NCI-H460 (cell line): ENCODE data around the gene ARHGAP23. TPM values are rescaled to one million over a fixed set of nuclear protein-coding genes. Genes with fewer than 3 reads are reported as not detected.
A peak's percentile ranks its signal among the peaks of the same experiment; 100 is the strongest.

ENCODE experiments used
- DNase-seq: peaks from one replicate; pipeline ENCODE4 v3.0.0-alpha.2; 2016; ENCODE audit warnings: low read depth; ENCODE audit errors: extremely low read depth
- total RNA-seq: library from RNA; depleted of rRNA; stranded (reverse); fragments of >200 nt; shearing (Covaris generic); gene quantifications from 2 replicates; pipeline ENCODE4 v1.2.3, GENCODE V29; 2014

The ARHGAP23 gene
- total RNA-seq, 1 experiment from 2014 or later, result 11.2 TPM

GRCh38 chr17:38439436-38439835 is 11.2 kb downstream of the ARHGAP23 start:
- DNase-seq, result no peak

DNA sequence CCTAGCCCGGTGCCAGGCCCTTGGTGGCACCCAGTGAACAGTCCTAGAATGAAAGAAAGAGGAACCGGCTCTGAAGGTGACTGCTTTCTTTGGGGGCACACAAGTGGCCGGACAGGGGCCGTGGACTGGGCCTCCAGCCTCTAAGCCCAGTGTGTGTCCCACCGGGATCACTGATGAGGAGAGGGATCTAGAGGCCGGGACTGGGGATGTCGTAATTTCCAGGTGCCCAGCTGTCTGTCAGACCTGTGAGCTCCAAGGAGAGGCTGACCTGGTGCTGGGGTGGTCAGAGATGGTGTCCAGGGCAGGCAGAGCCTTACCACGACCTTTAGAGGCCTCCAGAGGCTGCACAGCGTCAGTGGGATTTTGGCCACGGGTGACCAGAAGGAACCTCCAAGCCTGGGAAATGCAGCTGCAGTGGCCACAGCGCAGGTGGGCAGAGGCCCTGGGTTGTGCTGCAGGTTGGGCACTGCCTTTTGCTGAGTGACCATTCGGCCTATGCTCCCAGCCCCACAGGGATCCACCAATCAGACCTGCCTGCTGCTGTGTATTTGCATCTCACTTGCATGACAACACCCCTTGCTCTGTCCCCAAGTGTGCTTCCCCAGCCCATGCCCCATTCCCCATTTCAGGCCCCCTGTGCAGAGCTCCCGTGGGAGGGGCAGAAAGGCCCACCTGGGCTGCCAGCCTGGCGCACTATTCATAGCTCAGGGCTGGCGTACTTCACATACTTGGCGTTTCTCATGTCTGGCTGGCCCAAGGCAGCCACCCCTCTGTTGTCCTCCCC is 12.5 kb downstream of the ARHGAP23 start:
- no peak for DNase-seq

DNA sequence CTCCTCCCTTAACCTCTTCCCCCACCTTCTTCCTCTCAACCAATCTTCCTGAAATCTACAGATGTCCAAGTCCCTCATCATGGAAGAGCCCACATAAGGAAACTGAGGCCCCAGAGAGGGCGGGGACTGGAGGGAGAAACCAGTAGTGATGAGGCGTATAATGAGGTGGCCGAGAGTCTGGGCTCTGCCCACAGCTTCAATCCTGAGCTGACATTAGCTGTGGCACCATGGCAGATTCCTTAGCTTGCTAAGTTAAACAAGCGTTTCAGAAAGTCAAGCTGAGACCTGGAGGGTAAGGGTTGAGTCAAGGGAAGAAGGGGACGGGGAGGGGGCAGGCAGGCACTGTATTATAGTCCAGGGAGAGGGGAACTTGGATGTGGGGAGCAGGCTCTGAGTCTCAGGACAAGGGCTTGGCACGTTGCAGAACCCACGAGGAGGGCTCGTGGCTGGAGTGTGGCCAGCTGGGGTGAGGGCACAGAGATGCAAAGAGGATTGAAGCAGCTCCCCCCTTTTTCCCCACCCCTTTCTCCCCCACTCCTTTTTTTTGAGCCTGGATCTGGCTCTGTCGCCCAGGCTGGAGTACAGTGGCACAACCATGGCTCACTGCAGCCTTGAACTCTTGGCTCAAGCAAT is 13.3 kb downstream of the ARHGAP23 start:
- no peak for DNase-seq

DNA sequence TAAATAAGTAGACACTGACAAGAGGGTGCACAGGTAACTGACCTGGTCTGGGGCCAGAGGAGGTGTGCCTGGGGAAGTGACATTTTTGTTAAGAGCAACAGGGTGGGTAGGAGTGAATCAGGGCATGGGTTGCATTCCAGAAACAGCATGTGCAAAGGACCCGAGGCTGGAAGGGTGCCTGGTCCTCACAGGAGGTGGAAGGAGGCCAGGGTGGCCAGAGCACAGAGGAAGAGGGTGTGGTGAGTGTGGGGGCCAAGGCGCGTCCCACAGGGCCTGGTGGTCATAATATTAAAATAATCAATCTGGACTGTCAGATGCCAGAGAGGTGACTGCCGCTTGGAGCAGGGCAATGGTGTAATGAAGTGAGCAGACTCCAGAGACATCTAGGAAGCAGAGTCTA is 14.3 kb downstream of the ARHGAP23 start:
- no peak for DNase-seq

DNA sequence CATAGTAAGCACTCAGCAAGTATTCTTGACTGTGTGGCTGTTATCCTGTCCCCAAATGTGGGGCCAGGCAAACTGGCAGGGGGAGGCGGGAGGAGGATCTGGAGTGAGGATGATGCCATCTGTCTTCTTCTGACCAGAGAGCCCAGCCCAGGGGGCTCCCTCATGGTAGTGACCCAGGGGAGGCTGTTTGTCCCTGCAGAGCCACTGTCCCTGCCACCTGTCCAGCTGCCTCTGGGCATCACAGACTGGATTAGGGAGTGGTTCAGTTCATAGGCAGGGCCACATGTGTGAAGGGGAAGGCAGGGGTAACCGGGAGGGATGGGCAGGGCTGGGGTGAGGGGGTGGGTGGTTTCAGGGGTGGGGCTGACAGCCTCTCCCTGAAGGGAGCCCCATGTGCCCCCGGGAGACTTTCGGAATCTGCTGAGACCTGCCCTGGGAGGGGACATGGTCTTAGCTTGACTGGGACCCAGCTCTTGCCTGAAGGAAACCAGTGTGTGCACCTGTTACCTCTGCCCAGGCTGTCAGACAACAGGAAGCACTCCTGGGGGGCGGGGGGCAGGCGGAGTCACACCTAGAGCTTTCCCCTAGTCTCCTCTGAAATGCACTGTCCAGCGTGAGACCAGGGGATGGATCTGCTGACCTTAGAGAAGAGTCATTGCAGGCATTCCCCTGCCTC is 15.2 kb downstream of the ARHGAP23 start:
- DNase-seq, result no peak

- peak; percentile 55 for DNase-seq
These were observed 15.9 kb downstream of the ARHGAP23 start for GRCh38 chr17:38444151-38444550.

- DNase-seq, result no peak
These were observed 19.3 kb downstream of the ARHGAP23 start for GRCh38 chr17:38447502-38448085.

- DNase-seq, result no peak
These were observed 20.0 kb downstream of the ARHGAP23 start for GRCh38 chr17:38448208-38448771.

GRCh38 chr17:38449364-38449763 is 21.1 kb downstream of the ARHGAP23 start:
- no peak for DNase-seq

GRCh38 chr17:38450557-38451029 is 22.3 kb downstream of the ARHGAP23 start:
- DNase-seq, result no peak

DNA sequence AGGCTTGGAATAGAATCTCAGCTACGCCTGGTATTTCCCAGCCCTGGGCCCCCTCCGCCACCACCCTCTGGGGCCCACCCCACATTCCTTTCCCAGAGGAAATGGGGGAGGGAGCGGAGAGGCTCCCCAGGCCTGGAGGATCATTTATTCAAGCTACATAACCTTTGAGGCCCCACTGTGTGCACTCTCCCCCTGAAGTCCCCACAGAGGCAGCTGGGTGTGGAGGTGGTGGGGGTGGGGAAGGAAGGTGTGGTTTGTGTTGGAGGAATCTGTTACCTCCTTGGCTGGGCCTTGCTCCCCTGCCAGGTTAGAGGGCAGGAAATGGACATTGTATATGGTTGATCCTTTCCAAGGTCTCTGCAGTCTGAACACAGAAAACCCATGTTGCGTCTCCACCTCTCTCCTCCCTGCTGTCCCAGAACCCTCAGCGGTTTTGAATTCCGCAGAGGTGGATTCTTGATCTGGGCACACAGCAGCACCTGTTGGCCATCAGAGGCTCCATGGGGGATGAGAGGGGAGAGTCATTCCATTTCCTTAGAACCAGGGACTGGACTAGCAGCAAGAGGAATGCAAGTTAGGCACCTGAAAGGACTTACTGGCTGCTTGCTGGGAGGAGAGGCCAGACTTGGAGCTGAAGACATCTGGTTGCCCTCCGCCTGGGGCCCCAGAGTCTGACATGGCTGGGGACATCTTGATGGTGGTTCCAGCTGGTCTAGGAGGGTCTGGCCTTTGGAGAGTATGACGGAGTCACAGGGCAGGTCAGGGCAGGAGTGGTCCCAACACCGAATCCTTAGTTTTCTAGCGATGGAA is 23.0 kb downstream of the ARHGAP23 start:
- no peak for DNase-seq

DNA sequence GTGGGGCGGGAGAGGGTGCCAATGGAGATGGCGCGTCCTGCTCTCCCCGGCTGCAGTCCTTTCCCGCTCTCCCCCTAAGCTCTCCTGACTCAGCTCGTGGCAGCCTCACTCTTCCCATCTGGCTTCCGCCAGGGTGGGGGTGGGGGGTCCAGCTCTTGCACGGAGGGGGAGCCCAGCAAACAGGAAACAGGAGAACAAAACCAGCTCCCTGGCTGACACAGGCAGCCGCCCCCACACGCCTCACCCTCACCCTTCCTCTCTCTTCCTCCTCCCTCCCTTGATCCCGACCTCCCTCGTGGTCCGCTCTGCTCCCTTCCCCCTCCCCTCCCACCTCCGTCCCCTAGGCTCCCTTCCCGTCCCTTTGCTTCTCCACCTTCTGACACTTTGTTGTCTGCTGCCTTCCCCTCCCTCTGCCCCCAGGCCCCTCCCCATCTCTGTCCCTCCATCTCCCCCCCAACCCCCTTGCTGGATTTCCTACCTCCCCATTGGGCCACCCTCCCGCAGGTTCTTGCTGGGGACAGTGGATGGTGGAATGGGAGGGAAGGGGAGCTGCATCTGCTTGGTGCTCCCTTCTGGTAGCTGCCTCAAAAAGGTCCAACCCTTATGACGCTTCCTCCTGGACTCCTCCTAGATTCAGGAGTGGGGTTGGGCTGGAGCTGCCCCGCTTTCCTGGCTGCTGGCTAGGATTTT is 23.7 kb downstream of the ARHGAP23 start:
- no peak for DNase-seq

DNA sequence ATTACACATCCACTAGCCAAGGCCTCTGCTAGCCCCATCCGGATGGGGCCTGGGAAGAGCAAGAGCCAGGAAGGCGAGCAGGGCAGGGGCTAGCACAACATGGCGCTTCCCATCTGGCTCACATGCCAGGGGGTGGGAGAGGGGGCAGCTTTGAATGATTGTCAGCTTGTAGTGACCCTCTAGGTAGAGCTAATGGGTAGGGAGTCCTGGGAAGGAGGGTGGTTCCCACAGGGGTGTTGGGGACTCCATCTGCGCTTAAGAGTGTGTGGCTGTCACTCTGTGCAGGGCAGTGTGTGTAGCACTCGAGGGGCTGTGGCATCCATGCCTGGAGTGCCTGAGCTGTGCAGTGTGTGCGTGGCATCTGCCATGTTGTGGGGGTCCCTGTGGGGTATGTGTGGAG is 24.5 kb downstream of the ARHGAP23 start:
- DNase-seq, result no peak

- DNase-seq, result no peak
These were observed 25.7 kb downstream of the ARHGAP23 start for GRCh38 chr17:38453951-38454421.

- peak; percentile 48 for DNase-seq
These were observed 26.3 kb downstream of the ARHGAP23 start for GRCh38 chr17:38454532-38454931.

- no peak for DNase-seq
These were observed 27.1 kb downstream of the ARHGAP23 start for GRCh38 chr17:38455288-38455915.

GRCh38 chr17:38456031-38456815 is 28.0 kb downstream of the ARHGAP23 start:
- DNase-seq, result no peak
